A673 (cell line): ENCODE measurements around the gene ARHGAP22.

ENCODE experiments used
- EZH2 ChIP-seq: fragments of 200-600 bp; sonication (generic); IDR thresholded peaks from 2 replicates; pipeline ENCODE4 v1.6.1; 2017; ENCODE audit warnings: borderline replicate concordance, low read depth, mild to moderate bottlenecking, mixed read lengths, antibody characterized with exemption, low read length; ENCODE audit not compliant: poor library complexity, severe bottlenecking
- TF ChIP-seq, protein P1 (sequence below): fragments of 300-800, 200-600 bp; sonication (generic); conservative IDR thresholded peaks from 2 replicates; pipeline ENCODE4 v1.5.1; 2017; ENCODE audit warnings: low read depth, mild to moderate bottlenecking, antibody characterized with exemption, low read length, moderate library complexity, mixed read lengths

DNA sequence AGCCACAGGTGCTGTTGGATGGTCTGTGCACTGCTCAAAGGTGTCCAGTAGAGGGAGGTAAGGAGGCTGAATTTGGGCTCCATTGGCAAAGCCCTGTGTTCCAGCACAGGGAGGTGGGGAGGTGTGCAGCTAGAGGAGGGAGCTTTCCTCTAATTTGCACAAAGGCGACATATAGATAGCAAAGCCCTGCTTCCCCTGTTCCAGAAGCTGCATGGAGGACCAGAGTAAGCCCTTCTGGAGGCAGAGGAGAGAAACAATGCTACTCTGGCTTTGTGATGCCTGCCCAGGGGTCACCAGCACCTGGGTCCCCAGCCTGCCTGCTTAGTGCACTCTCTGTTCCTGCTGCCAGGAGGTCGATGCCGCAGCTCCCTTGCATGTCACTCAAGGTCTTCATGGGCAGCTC, 3.4 kb upstream of the ARHGAP22 start:
- TF ChIP-seq, protein P1, sequence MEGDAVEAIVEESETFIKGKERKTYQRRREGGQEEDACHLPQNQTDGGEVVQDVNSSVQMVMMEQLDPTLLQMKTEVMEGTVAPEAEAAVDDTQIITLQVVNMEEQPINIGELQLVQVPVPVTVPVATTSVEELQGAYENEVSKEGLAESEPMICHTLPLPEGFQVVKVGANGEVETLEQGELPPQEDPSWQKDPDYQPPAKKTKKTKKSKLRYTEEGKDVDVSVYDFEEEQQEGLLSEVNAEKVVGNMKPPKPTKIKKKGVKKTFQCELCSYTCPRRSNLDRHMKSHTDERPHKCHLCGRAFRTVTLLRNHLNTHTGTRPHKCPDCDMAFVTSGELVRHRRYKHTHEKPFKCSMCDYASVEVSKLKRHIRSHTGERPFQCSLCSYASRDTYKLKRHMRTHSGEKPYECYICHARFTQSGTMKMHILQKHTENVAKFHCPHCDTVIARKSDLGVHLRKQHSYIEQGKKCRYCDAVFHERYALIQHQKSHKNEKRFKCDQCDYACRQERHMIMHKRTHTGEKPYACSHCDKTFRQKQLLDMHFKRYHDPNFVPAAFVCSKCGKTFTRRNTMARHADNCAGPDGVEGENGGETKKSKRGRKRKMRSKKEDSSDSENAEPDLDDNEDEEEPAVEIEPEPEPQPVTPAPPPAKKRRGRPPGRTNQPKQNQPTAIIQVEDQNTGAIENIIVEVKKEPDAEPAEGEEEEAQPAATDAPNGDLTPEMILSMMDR: peak; percentile 69
- TF ChIP-seq EZH2: no peak
